ENCODE measurements around the gene WNK1.

Gene WNK1

GRCh38 chr12:790608-791007, 38.2 kb downstream of the WNK1 start:
- H3K4me3 ChIP-seq (replicated peaks; ENCODE audit: low read depth, low read length), result no peak overlapping the region
- no peak for TF ChIP-seq CTCF (IDR thresholded peaks at IDR 0.05; ENCODE audit: low read depth, low read length, missing control alignments)
- DNase-seq (ENCODE audit: extremely low read depth, low read depth), result no peak

DNA sequence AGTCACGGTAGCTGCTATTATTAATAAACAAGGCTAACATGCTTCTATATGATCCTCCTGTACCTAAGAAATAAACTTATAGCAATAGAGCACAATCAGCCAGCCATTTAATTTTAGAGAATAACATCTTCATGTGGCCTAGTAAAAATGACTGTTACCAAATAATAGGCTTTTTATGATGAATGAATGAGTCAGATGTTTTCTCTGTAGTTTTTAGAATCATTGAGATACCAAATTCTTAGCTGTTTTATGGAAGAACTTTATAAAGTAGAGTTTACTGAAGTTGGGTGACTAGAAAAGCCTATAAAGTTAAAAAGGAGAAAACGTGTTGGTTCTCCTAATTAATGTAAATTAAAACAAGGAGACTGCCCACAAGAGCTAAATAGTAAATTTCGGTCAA, 40.7 kb downstream of the WNK1 start:
- DNase-seq (ENCODE audit: extremely low read depth, low read depth), result no peak
- H3K4me3 ChIP-seq (replicated peaks; ENCODE audit: low read depth, low read length), result no peak overlapping the region
- TF ChIP-seq CTCF (IDR thresholded peaks at IDR 0.05; ENCODE audit: low read depth, low read length, missing control alignments), result no peak

DNA sequence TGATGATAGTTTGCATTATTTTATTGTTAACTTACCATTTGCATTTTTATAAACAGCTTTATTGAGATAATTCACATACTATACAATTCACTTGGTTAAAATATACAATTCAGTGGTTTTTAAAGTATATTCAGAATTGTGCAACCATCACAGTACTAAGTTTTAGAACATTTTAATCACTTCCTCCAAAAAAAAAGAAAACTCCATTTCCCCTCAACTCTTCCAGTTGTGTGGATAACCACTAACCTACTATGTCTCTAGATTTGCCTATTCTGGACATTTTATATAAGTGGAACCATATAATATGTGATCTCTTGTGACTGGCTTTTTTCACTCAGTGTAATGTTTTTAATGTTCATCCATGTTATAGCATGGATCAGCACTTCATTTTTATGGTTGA, 41.3 kb downstream of the WNK1 start:
- TF ChIP-seq CTCF (IDR thresholded peaks at IDR 0.05; ENCODE audit: low read depth, low read length, missing control alignments), result no peak
- H3K4me3 ChIP-seq (replicated peaks; ENCODE audit: low read depth, low read length), result no peak overlapping the region
- DNase-seq (ENCODE audit: extremely low read depth, low read depth), result no peak

DNA sequence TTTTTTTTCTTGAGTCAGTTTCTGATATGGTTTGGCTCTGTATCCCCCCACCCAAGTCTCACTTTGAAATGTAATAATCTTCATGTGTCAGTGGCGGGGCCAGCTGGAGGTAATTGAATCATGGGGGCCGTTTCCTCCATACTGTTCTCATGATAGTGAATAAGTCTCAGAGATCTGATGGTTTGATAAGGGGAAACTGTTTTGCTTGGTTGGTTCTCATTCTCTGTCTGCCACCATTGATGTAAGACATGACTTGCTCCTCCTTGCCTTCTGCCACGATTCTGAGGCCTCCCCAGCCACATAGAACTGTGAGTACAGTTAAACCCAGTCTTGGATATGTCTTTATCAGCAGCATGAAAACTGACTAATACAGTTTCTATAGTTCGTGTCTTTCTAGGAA, 42.9 kb downstream of the WNK1 start:
- DNase-seq (ENCODE audit: extremely low read depth, low read depth), result no peak
- H3K4me3 ChIP-seq (replicated peaks; ENCODE audit: low read depth, low read length), result no peak overlapping the region
- no peak for TF ChIP-seq CTCF (IDR thresholded peaks at IDR 0.05; ENCODE audit: low read depth, low read length, missing control alignments)

GRCh38 chr12:800401-800800, 48.0 kb downstream of the WNK1 start:
- no peak overlapping the region for H3K4me3 ChIP-seq (replicated peaks; ENCODE audit: low read depth, low read length)
- no peak for TF ChIP-seq CTCF (IDR thresholded peaks at IDR 0.05; ENCODE audit: low read depth, low read length, missing control alignments)
- no peak for DNase-seq (ENCODE audit: extremely low read depth, low read depth)

DNA sequence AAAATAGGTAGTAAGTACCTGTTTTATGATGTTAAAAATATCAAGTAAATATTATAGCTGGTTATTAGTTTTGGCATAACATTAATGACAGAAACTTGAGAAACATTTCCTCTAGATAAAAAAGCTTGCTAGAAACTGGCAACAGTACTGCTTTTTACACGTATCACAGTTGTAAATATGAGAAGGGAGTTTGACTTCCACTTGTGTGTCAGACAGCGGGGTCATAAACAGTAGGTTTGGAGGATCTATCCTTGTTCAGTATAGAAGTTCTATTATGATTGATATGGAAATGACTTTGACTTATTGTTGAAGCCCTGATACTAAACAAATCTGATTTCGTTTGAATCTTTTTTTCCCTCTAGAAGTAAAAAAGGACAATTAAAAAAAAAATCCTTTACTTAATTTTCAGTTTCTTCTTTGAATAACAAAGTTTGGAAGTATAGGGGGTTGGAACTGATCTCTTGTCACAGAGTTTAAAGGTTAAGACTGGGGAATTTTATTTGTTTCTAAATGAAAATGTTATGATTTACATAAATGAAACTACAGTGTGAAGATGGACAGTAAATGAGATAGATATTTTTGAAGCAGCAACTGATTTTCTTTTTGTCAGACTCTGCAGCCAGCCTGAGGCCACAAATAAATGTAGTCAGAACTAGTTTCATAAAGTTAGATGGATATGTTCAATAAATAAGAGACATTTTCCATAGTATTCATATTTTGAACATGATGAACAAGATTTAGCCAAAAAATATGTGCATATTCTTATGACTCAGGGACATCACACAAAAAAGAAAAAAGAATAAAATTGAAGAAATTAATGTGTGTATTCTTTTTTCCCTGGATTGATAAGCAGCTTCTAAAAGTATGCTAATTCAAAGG, 50.1 kb downstream of the WNK1 start:
- no peak overlapping the region for H3K4me3 ChIP-seq (replicated peaks; ENCODE audit: low read depth, low read length)
- TF ChIP-seq CTCF (IDR thresholded peaks at IDR 0.05; ENCODE audit: low read depth, low read length, missing control alignments), result no peak
- no peak for DNase-seq (ENCODE audit: extremely low read depth, low read depth)
